ENCODE results near the gene IGF2.

The IGF2 gene

DNA sequence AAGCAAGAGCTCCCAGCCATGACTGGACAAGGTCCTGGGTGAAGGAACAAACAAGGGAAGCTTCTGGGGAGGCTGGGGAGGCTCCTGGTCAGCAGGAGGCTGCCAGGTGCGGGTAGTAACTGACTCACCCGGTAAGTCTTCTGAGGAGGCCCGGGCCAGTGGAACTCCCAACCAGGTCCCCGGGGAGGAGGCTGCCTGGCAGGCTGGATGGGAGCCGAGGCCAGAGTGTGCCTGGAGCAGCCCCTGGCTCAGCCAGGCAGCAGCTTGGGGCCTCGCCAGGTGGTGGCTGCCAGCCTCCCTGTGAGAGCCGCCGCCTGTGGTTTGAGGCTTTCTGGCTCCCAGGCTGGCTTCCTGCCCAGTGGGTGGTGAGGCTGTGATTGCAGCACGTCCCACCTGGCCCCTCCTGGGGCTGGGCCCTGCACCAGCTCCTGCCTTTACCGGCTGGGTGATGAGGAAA lies 46.2 kb downstream of the IGF2 start:
- Histone ChIP-seq H3K27ac (ENCODE audit: low read depth, low read length, poor library complexity, severe bottlenecking) (no peak overlapping the region), H3K9me2 (ENCODE audit: low read depth, low read length) (no peaks in the 10 kb centered on the region), H3K9me3 (ENCODE audit: low read length) (no peaks in the 10 kb centered on the region), H3K4me2 (ENCODE audit: low read length) (no peak overlapping the region), H3K4me1 (ENCODE audit: insufficient read depth, low read length, severe bottlenecking) (no peaks in the 10 kb centered on the region), H3K36me3 (ENCODE audit: insufficient read depth, low read length) (no peaks in the 10 kb centered on the region), H3K4me3 (ENCODE audit: low read depth, low read length, poor library complexity, severe bottlenecking) (no peak overlapping the region), H3K27me3 (ENCODE audit: insufficient read depth, low read length) (no peaks in the 10 kb centered on the region; the same call in 1 of the 2 replicates), H3K79me2 (ENCODE audit: insufficient read depth, low read length) (no peaks in the 10 kb centered on the region), H3K9ac (ENCODE audit: low read length) (no peak overlapping the region), H2AFZ (ENCODE audit: low read length) (no peak overlapping the region), H3F3A (ENCODE audit: insufficient read depth, low read length) (no peaks in the 10 kb centered on the region), H4K20me1 (ENCODE audit: insufficient read depth, low read length) (no peaks in the 10 kb centered on the region)
- TF ChIP-seq EZH2 (IDR thresholded peaks at IDR 0.05; ENCODE audit: borderline replicate concordance, low read length) (no peak), CTCF (IDR thresholded peaks at IDR 0.05; ENCODE audit: low read length) (no peak)

- Histone ChIP-seq H2AFZ (ENCODE audit: low read length) (no peak overlapping the region), H3K27ac (ENCODE audit: low read depth, low read length, poor library complexity, severe bottlenecking) (no peak overlapping the region), H3K9me2 (ENCODE audit: low read depth, low read length) (no peaks in the 10 kb centered on the region), H3K27me3 (ENCODE audit: insufficient read depth, low read length) (no peaks in the 10 kb centered on the region; the same call in 1 of the 2 replicates), H3K4me3 (ENCODE audit: low read depth, low read length, poor library complexity, severe bottlenecking) (no peak overlapping the region), H4K20me1 (ENCODE audit: insufficient read depth, low read length) (no peaks in the 10 kb centered on the region), H3K4me1 (ENCODE audit: insufficient read depth, low read length, severe bottlenecking) (no peaks in the 10 kb centered on the region), H3K4me2 (ENCODE audit: low read length) (no peak overlapping the region), H3K9me3 (ENCODE audit: low read length) (no peaks in the 10 kb centered on the region), H3K9ac (ENCODE audit: low read length) (no peak overlapping the region), H3K79me2 (ENCODE audit: insufficient read depth, low read length) (no peaks in the 10 kb centered on the region), H3K36me3 (ENCODE audit: insufficient read depth, low read length) (no peaks in the 10 kb centered on the region), H3F3A (ENCODE audit: insufficient read depth, low read length) (no peaks in the 10 kb centered on the region)
- TF ChIP-seq EZH2 (IDR thresholded peaks at IDR 0.05; ENCODE audit: borderline replicate concordance, low read length) (no peak), CTCF (IDR thresholded peaks at IDR 0.05; ENCODE audit: low read length) (no peak)
Measured at GRCh38 chr11:2092464-2092910, 46.7 kb downstream of the IGF2 start.

DNA sequence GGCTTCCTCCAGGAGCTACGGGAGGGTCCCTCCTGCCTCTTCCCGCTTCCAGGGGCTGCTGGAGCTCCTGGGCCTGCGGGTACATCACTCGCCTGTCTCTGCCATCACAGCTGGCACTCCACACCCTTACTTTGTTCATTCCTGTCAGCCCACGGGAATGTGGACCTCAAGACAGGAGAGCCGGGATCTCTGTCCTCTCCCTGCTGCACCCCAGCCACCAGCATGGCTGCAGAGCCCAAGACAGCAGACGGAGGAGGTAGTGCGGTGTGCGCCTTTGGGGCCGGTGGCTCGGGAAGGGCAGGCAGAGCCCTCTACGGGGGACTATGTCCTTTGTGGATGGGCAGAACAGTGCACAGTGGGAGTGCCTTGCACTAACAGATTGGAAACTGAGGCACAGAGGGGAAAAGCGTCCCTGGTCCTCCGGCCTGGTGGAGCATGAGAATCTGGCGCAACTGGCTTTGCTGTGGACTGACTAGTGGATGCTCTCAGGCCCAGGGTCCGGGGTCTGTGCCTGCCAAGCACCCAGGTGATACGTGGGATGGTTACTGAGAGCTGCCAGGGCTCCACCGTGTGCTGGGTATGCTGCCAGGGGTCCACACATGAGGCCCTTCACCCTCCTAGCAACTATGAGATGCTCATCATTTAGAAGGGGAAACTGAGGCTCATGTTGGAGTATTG lies 47.3 kb downstream of the IGF2 start:
- Histone ChIP-seq H3K9me3 (ENCODE audit: low read length) (no peaks in the 10 kb centered on the region), H3K27me3 (ENCODE audit: insufficient read depth, low read length) (no peaks in the 10 kb centered on the region; the same call in 1 of the 2 replicates), H3K36me3 (ENCODE audit: insufficient read depth, low read length) (no peaks in the 10 kb centered on the region), H4K20me1 (ENCODE audit: insufficient read depth, low read length) (no peaks in the 10 kb centered on the region), H3K4me3 (ENCODE audit: low read depth, low read length, poor library complexity, severe bottlenecking) (no peak overlapping the region), H3F3A (ENCODE audit: insufficient read depth, low read length) (no peaks in the 10 kb centered on the region), H3K9me2 (ENCODE audit: low read depth, low read length) (no peaks in the 10 kb centered on the region), H2AFZ (ENCODE audit: low read length) (no peak overlapping the region), H3K4me1 (ENCODE audit: insufficient read depth, low read length, severe bottlenecking) (no peaks in the 10 kb centered on the region), H3K9ac (ENCODE audit: low read length) (no peak overlapping the region), H3K4me2 (ENCODE audit: low read length) (no peak overlapping the region), H3K27ac (ENCODE audit: low read depth, low read length, poor library complexity, severe bottlenecking) (no peak overlapping the region), H3K79me2 (ENCODE audit: insufficient read depth, low read length) (no peaks in the 10 kb centered on the region)
- TF ChIP-seq EZH2 (IDR thresholded peaks at IDR 0.05; ENCODE audit: borderline replicate concordance, low read length) = no peak
- no peak for TF ChIP-seq CTCF (IDR thresholded peaks at IDR 0.05; ENCODE audit: low read length)

All from OCI-LY1 (cell line).